ENCODE measurements around the gene REPS1.

DNA sequence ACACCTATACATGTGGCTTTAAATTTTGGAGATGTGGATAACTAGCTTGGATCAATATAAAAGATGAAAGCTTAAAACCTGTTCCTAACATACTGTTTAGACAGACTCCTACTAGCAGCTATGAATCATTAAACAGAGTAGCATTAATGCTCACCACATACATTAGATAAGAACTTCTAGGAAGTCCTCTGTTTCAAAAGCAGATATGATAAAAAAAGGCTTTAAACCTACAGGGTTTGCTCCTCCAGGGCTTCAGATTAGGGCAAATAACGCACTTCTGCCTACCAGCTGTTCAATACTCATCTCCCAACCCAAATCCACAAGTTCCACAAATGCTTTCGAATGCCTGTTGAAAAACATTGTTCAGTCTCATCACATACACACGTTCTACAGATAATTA is 1.5 kb downstream of the REPS1 start:
- TF ChIP-seq POLR2AphosphoS5 (IDR thresholded peaks at IDR 0.05; ENCODE audit: low read depth, low read length) (no peak), POLR2A (IDR thresholded peaks at IDR 0.05; ENCODE audit: low read depth, low read length) (no peak)

Measured in GM12891 (cell line).